Breast epithelium (tissue), 4 donors: ENCODE results near the gene PLVAP. TPM values are rescaled to one million over a fixed set of nuclear protein-coding genes. Genes with fewer than 3 reads are reported as not detected.
A peak's percentile ranks its signal among the peaks of the same experiment; 100 is the strongest.

Experiments
- DNase-seq, 2 donors: peaks; one replicate each; pipeline ENCODE4 v3.0.0-alpha.2; 2019; ENCODE audit warnings: low spot score in 2 of 2
- H3K27ac ChIP-seq, 2 donors: fragments of 200-600 bp; sonication (generic) in 1 of 2; one replicate each; pipeline ENCODE4 v1.5.1; 2016 to 2019; ENCODE audit warnings: mild to moderate bottlenecking in 1 of 2
- H3K27me3 ChIP-seq, 2 donors: fragments of 200-600 bp; sonication (generic) in 1 of 2; one replicate each; pipeline versions ENCODE4 v1.5.1 to v1.6.0; 2017 to 2019; ENCODE audit warnings: control low read depth in 1 of 2, mild to moderate bottlenecking in 1 of 2
- H3K36me3 ChIP-seq: fragments of 200-600 bp; one replicate; pipeline ENCODE4 v1.5.1; 2019
- H3K4me1 ChIP-seq, 2 donors: fragments of 200-600 bp; sonication (generic); one replicate each; pipeline ENCODE4 v1.5.1; 2016 to 2019; ENCODE audit warnings: control low read depth in 1 of 2
- H3K4me3 ChIP-seq, 3 donors: fragments of 200-600 bp; sonication (generic); 1 replicate in 2 of 3; 2 replicates in 1 of 3; pipeline ENCODE4 v1.5.1; 2016 to 2019; ENCODE audit warnings: mild to moderate bottlenecking in 3 of 3, moderate library complexity in 2 of 3
- H3K9me3 ChIP-seq, 2 donors: fragments of 200-600 bp; sonication (generic) in 1 of 2; one replicate each; pipeline ENCODE4 v1.5.1; 2016 to 2019; ENCODE audit warnings: control low read depth in 1 of 2
- POLR2A ChIP-seq: fragments of 450-650 bp; IDR thresholded peaks from one replicate; pipeline ENCODE4 v1.6.1; 2016; ENCODE audit warnings: antibody characterized with exemption, mild to moderate bottlenecking, moderate library complexity
- POLR2AphosphoS5 ChIP-seq, 3 donors: sonication (generic); formaldehyde crosslinking; IDR thresholded peaks; one replicate each; pipeline ENCODE4 v1.6.1; 2017; ENCODE audit warnings: antibody characterized with exemption in 3 of 3
- intact Hi-C: fragments of 100-400 bp; cut with DNase I; formaldehyde crosslinking; loops from one replicate; pipeline ENCODE4 v1.15.1; 2023; ENCODE audit warnings: low total_unique reads
- total RNA-seq, 3 donors: library from RNA; depleted of rRNA; stranded (reverse); fragments of >200 nt; gene quantifications; one replicate each; pipeline ENCODE4 v1.1.0, GENCODE V29; 2016
- TF ChIP-seq, protein P1 (sequence below), 3 donors: fragments of 450-650 bp; IDR thresholded peaks; one replicate each; pipeline ENCODE4 v1.5.1; 2016 to 2017; ENCODE audit warnings: antibody characterized with exemption in 3 of 3, mild to moderate bottlenecking in 3 of 3, moderate library complexity in 3 of 3

The PLVAP gene
- total RNA-seq, 3 donors from 2014 or later: 19.9 to 68.8 (median 51.2) TPM

DNA sequence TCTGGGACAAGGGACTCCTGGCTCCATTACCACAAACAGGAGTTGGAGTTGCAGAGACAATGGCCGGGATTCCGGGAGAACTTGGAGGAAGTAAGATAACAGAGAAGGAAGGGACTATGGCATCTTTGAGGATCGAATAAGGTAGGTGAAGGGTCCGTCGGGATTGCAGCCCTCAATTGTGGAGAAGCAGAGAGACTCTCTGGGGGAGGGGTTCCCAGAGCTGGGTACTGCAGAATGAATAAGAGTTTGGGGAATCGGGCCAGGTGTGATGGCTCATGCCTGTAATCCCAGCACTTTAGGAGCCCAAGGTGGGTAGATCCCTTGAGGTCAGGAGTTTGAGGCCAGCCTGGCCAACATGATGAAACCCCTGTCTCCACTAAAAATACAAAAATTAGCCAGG is 24.5 kb upstream of the PLVAP start:
- H3K36me3 ChIP-seq: no peaks in the 10 kb centered on the region
- H3K4me3 ChIP-seq: no peak overlapping the region

DNA sequence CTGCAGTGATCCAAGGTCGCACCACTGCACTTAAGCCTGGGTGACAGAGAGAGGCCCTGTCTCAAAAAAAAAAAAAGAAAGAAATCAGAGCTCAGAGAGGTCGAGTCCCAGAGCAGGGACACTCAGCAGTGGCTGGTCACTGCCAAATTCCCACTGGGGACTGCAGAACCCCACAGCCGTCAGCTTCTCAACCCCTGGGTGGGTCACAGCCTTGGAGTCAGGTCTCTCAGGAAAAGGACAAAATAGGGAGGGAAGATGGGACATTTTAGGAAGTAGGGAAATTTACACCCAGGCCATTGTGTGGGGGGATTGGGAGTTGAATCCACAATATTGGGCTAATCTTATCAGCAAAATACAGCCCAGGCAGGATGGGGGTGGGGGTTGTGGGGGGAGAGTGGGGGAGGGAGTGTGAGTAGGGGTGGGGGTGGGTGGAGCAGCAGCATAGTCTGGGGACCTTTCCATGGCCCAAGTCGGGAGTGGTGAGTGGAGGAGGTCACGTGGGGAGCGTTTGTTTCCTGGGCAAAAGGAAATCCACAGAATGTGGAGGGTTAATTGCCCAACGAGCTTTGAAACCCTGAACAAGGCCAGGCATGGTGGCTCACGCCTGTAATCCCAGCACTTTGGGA is 21.9 kb upstream of the PLVAP start:
- H3K27me3 ChIP-seq: no peaks in the 10 kb centered on the region
- H3K9me3 ChIP-seq: no peaks in the 10 kb centered on the region
- no peak overlapping the region for H3K27ac ChIP-seq
- H3K36me3 ChIP-seq: no peaks in the 10 kb centered on the region
- DNase-seq: no peak
- H3K4me1 ChIP-seq: no peaks in the 10 kb centered on the region
- intact Hi-C loops: no loop called here
- TF ChIP-seq POLR2A (no peak), POLR2AphosphoS5 (IDR thresholded peaks at IDR 0.05) (no peak)
- TF ChIP-seq, protein P1, sequence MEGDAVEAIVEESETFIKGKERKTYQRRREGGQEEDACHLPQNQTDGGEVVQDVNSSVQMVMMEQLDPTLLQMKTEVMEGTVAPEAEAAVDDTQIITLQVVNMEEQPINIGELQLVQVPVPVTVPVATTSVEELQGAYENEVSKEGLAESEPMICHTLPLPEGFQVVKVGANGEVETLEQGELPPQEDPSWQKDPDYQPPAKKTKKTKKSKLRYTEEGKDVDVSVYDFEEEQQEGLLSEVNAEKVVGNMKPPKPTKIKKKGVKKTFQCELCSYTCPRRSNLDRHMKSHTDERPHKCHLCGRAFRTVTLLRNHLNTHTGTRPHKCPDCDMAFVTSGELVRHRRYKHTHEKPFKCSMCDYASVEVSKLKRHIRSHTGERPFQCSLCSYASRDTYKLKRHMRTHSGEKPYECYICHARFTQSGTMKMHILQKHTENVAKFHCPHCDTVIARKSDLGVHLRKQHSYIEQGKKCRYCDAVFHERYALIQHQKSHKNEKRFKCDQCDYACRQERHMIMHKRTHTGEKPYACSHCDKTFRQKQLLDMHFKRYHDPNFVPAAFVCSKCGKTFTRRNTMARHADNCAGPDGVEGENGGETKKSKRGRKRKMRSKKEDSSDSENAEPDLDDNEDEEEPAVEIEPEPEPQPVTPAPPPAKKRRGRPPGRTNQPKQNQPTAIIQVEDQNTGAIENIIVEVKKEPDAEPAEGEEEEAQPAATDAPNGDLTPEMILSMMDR (IDR thresholded peaks at IDR 0.05): no peak
- H3K4me3 ChIP-seq: no peak overlapping the region

More for the DNA sequence above, 24.5 kb upstream of the PLVAP start:
- TF ChIP-seq, protein P1 (IDR thresholded peaks at IDR 0.05): no peak
- TF ChIP-seq POLR2A: no peak
- no peak for TF ChIP-seq POLR2AphosphoS5 (IDR thresholded peaks at IDR 0.05)
- intact Hi-C loops: no loop called here
- DNase-seq: no peak
- Histone ChIP-seq H3K27me3 (no peaks in the 10 kb centered on the region), H3K4me1 (peaks cover 0 to 9% of the 10 kb centered on the region in 2 donors), H3K9me3 (no peaks in the 10 kb centered on the region), H3K27ac (no peak overlapping the region)

GRCh38 chr19:17394891-17395415 is 17.8 kb upstream of the PLVAP start:
- intact Hi-C loops: no loop called here
- TF ChIP-seq, protein P1 (IDR thresholded peaks at IDR 0.05): peak in 2 of 3 donors; percentile 38 to 55
- no peak for TF ChIP-seq POLR2A
- Histone ChIP-seq H3K9me3 (no peaks in the 10 kb centered on the region), H3K27me3 (peaks cover 0 to 2% of the 10 kb centered on the region in 2 donors), H3K4me1 (peaks cover 0 to 2% of the 10 kb centered on the region in 2 donors), H3K4me3 (no peak overlapping the region), H3K36me3 (no peaks in the 10 kb centered on the region), H3K27ac (no peak overlapping the region)
- no peak for DNase-seq

DNA sequence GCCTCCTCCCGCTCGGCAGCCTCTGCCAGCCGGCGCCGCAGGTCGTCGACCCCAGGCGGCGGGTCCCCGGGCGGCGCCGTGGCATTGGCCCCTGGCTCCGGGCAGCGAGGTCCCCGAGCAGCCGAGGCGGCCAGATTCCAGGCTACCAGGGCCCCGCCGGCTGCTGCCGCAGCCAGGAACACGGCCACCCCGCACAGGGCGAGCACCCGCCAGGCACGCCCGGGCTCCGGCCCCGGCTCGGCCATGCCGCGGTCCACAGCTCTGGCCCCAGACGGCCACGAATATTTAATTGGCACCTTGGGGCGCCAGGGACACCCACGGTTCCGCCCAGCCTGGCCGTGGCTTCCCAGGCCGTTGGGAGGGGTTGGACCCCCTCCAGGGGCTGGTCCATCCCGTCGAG is 16.8 kb upstream of the PLVAP start, which contains the start of gene CCDC194:
Gene CCDC194, minus strand, starts transcription at position 283 of the 400 bp plus-strand sequence. Its CDS starts 38 bp downstream, at position 245.
- no peak for DNase-seq
- Histone ChIP-seq H3K4me3 (peak within 1 kb of the TSS in 1 of 3 donors; percentile 22), H3K27me3 (peaks cover 0 to 2% of the 10 kb centered on the region in 2 donors), H3K36me3 (no peaks in the 10 kb centered on the region), H3K9me3 (no peaks in the 10 kb centered on the region), H3K4me1 (peaks cover 0 to 2% of the 10 kb centered on the region in 2 donors), H3K27ac (no peak within 1 kb of the TSS)
- intact Hi-C loops: no loop called here
- TF ChIP-seq, protein P1 (IDR thresholded peaks at IDR 0.05): no peak
- no peak for TF ChIP-seq POLR2AphosphoS5 (IDR thresholded peaks at IDR 0.05)
- TF ChIP-seq POLR2A: no peak

DNA sequence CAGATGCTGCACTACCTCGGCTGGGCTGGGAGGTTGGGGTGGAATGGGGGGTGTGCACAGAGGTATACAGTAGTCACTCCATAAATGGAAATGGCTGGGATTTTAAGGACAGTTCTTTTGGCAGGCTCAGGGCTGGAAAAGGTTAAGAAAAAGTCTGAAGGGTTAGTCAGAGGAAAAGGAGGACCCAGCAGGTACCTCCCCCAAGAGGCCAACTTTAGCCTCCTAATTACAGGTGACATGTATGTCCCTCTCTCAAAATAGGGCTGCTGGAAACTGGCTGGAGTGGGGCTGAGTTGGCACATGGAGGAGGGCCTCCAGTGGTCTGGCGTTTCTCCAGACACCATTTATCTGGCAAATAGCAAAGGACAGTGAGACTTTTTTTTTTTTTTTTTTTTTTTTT is 15.9 kb upstream of the PLVAP start:
- DNase-seq: no peak
- Histone ChIP-seq H3K36me3 (no peaks in the 10 kb centered on the region), H3K4me3 (no peak overlapping the region), H3K27me3 (peaks cover 0 to 2% of the 10 kb centered on the region in 2 donors), H3K9me3 (no peaks in the 10 kb centered on the region), H3K27ac (no peak overlapping the region), H3K4me1 (peaks cover 0 to 2% of the 10 kb centered on the region in 2 donors)
- intact Hi-C loops: no loop called here
- TF ChIP-seq, protein P1 (IDR thresholded peaks at IDR 0.05): no peak
- no peak for TF ChIP-seq POLR2A
- TF ChIP-seq POLR2AphosphoS5 (IDR thresholded peaks at IDR 0.05): no peak
